Smooth muscle cell (in vitro differentiated cells): Measurements from ENCODE around the gene MGA. TPM values are rescaled to one million over a fixed set of nuclear protein-coding genes. Genes with fewer than 3 reads are reported as not detected.
A peak's percentile ranks its signal among the peaks of the same experiment; 100 is the strongest.

Source experiments
- DNase-seq: peaks from one replicate; lab custom pipeline; 2025; ENCODE audit not compliant: unreplicated experiment; lab: John Stamatoyannopoulos, UW
- H2AFZ ChIP-seq: fragments of 200-600 bp; sonication (generic); 2 replicates; pipeline ENCODE4 v1.6.0; 2016; ENCODE audit warnings: antibody characterized with exemption, low read depth, mild to moderate bottlenecking
- H3F3A ChIP-seq: fragments of 200-600 bp; sonication (generic); 2 replicates; pipeline ENCODE4 v1.6.0; 2017; ENCODE audit warnings: antibody characterized with exemption, low read depth
- H3K27ac ChIP-seq: fragments of 200-600 bp; sonication (generic); 2 replicates; pipeline ENCODE4 v1.5.1; 2016; ENCODE audit warnings: low read depth, mild to moderate bottlenecking
- H3K27me3 ChIP-seq: fragments of 200-600 bp; sonication (generic); 2 replicates; pipeline ENCODE4 v1.6.1; 2016; ENCODE audit warnings: low read depth, mild to moderate bottlenecking
- H3K36me3 ChIP-seq: fragments of 200-600 bp; sonication (generic); 2 replicates; pipeline ENCODE4 v1.5.1; 2016; ENCODE audit warnings: low read depth
- H3K4me1 ChIP-seq: fragments of 200-600 bp; sonication (generic); 2 replicates; pipeline ENCODE4 v1.5.1; 2016; ENCODE audit warnings: low read depth
- H3K4me2 ChIP-seq: fragments of 200-600 bp; sonication (generic); 2 replicates; pipeline ENCODE4 v1.6.0; 2016; ENCODE audit warnings: mild to moderate bottlenecking
- H3K4me3 ChIP-seq: fragments of 200-600 bp; sonication (generic); 2 replicates; pipeline ENCODE4 v1.5.1; 2016; ENCODE audit warnings: mild to moderate bottlenecking
- H3K79me2 ChIP-seq: fragments of 200-600 bp; sonication (generic); 2 replicates; pipeline ENCODE4 v1.6.0; 2016; ENCODE audit warnings: low read depth, mild to moderate bottlenecking
- H3K9ac ChIP-seq: fragments of 200-600 bp; sonication (generic); 2 replicates; pipeline ENCODE4 v1.6.0; 2016; ENCODE audit warnings: low read depth
- H3K9me3 ChIP-seq: fragments of 200-600 bp; sonication (generic); replicated peaks from 2 replicates; pipeline ENCODE4 v1.5.1; 2016; ENCODE audit warnings: low read depth
- H4K20me1 ChIP-seq: fragments of 200-600 bp; sonication (generic); 2 replicates; pipeline ENCODE4 v1.6.0; 2016; ENCODE audit warnings: low read depth
- CTCF ChIP-seq: fragments of 200-600 bp; sonication (generic); IDR thresholded peaks from 2 replicates; pipeline ENCODE4 v1.5.1; 2017; ENCODE audit warnings: borderline replicate concordance, mild to moderate bottlenecking, antibody characterized with exemption; ENCODE audit not compliant: insufficient read depth, poor library complexity, severe bottlenecking
- WGBS: methylation state at CpG from one replicate; pipeline ENCODE4 v1.1.7; 2016; ENCODE audit warnings: low lambda C conversion rate; 5-methylcytosine and 5-hydroxymethylcytosine counted together
- polyA plus RNA-seq: library from polyadenylated mRNA; unstranded; fragments of >200 nt; fragmentation: Nextera tagmentation; extraction: Ambion mirVana; gene quantifications from 2 replicates; pipeline ENCODE4 v1.2.1, GENCODE V29; 2016
- total RNA-seq: library from RNA; depleted of rRNA; stranded (reverse); fragments of >200 nt; gene quantifications from 2 replicates; pipeline ENCODE4 v1.2.3, GENCODE V29; 2014

MGA gene
- total and polyA plus RNA-seq, 2 experiments from 2014 or later, result 5.5 to 52.9 TPM

- H3F3A ChIP-seq, result peaks cover 30% of the 10 kb centered on the region
- H3K27ac ChIP-seq, result peak within 1 kb of the TSS; percentile 63
- peak within 1 kb of the TSS; percentile 64 for H3K4me3 ChIP-seq
- 1% methylated on average over 62 of the region's 62 CpGs for WGBS
- H3K4me1 ChIP-seq, result peaks cover 37% of the 10 kb centered on the region
- DNase-seq, result peak; percentile 87
- peaks cover 35% of the 10 kb centered on the region for H4K20me1 ChIP-seq
- no peaks in the 10 kb centered on the region for H3K27me3 ChIP-seq
- no peaks in the 10 kb centered on the region for H3K36me3 ChIP-seq
- peak within 1 kb of the TSS; percentile 63 for H3K9ac ChIP-seq
- peaks cover 5% of the 10 kb centered on the region for H3K79me2 ChIP-seq
- H2AFZ ChIP-seq, result peak within 1 kb of the TSS; percentile 27
- peak within 1 kb of the TSS; percentile 88 for H3K4me2 ChIP-seq
- H3K9me3 ChIP-seq, result no peaks in the 10 kb centered on the region
- peak; percentile 54 for TF ChIP-seq CTCF
Measured at GRCh38 chr15:41774062-41774881, 114.1 kb downstream of the MGA start, which contains the start of gene MAPKBP1. Gene MAPKBP1, plus strand, starts transcription at chr15:41774484. Its CDS starts 792 bp downstream, at chr15:41775276.

GRCh38 chr15:41774882-41775417, 114.7 kb downstream of the MGA start:
- Histone ChIP-seq H3K27me3 (no peaks in the 10 kb centered on the region), H3K27ac (peak overlapping the region; percentile 63), H3F3A (peaks cover 36% of the 10 kb centered on the region), H3K9ac (peak overlapping the region; percentile 63), H3K4me1 (peaks cover 40% of the 10 kb centered on the region), H3K9me3 (no peaks in the 10 kb centered on the region), H3K79me2 (peaks cover 5% of the 10 kb centered on the region), H4K20me1 (peaks cover 42% of the 10 kb centered on the region), H3K4me3 (peak overlapping the region; percentile 64), H3K36me3 (no peaks in the 10 kb centered on the region), H3K4me2 (peak overlapping the region; percentile 88), H2AFZ (no peak overlapping the region)
- TF ChIP-seq CTCF, result no peak
- 20% methylated on average over 19 of the region's 19 CpGs for WGBS
- no peak for DNase-seq

- H3K4me1 ChIP-seq, result peaks cover 47% of the 10 kb centered on the region
- peaks cover 39% of the 10 kb centered on the region for H3F3A ChIP-seq
- H3K27ac ChIP-seq, result peak overlapping the region; percentile 63
- no peaks in the 10 kb centered on the region for H3K9me3 ChIP-seq
- H4K20me1 ChIP-seq, result peaks cover 49% of the 10 kb centered on the region
- no peak for TF ChIP-seq CTCF
- H3K4me3 ChIP-seq, result peak overlapping the region; percentile 64
- WGBS, result 47% methylated on average over 2 of the region's 2 CpGs
- peak overlapping the region; percentile 2 for H3K9ac ChIP-seq
- no peak for DNase-seq
- peaks cover 5% of the 10 kb centered on the region for H3K79me2 ChIP-seq
- no peak overlapping the region for H2AFZ ChIP-seq
- H3K27me3 ChIP-seq, result no peaks in the 10 kb centered on the region
- H3K36me3 ChIP-seq, result no peaks in the 10 kb centered on the region
- H3K4me2 ChIP-seq, result peak overlapping the region; percentile 88
Measured at GRCh38 chr15:41775651-41776050, 115.4 kb downstream of the MGA start.
